ENCODE measurements around the gene IQCH.

IQCH gene

GRCh38 chr15:67543348-67543718 lies 288.7 kb downstream of the IQCH start:
- no peak for DNase-seq

- DNase-seq = no peak
Observed at GRCh38 chr15:67544475-67544874, 289.9 kb downstream of the IQCH start.

GRCh38 chr15:67545864-67546263 lies 291.3 kb downstream of the IQCH start:
- no peak for DNase-seq

- no peak for DNase-seq
Observed at GRCh38 chr15:67547064-67547463, 292.5 kb downstream of the IQCH start.

GRCh38 chr15:67547836-67548235 lies 293.2 kb downstream of the IQCH start:
- no peak for DNase-seq

- DNase-seq = no peak
Observed at GRCh38 chr15:67548236-67548852, 293.8 kb downstream of the IQCH start.

- DNase-seq = no peak
Observed at GRCh38 chr15:67548862-67549651, 294.5 kb downstream of the IQCH start.

- no peak for DNase-seq
Observed at GRCh38 chr15:67549736-67550135, 295.1 kb downstream of the IQCH start.

GRCh38 chr15:67550522-67550921 lies 295.9 kb downstream of the IQCH start:
- DNase-seq = no peak

- DNase-seq = no peak
Observed at GRCh38 chr15:67551207-67551743, 296.7 kb downstream of the IQCH start.
